Amniotic stem cell (primary cell): ENCODE data around the gene PDE11A.

ENCODE experiments used
- DNase-seq: peaks from one replicate; lab custom pipeline; 2025; lab: John Stamatoyannopoulos, UW

The PDE11A gene

GRCh38 chr2:177923323-177923722, 149.3 kb downstream of the PDE11A start:
- no peak for DNase-seq

GRCh38 chr2:177921726-177922125, 150.9 kb downstream of the PDE11A start:
- DNase-seq: no peak

DNA sequence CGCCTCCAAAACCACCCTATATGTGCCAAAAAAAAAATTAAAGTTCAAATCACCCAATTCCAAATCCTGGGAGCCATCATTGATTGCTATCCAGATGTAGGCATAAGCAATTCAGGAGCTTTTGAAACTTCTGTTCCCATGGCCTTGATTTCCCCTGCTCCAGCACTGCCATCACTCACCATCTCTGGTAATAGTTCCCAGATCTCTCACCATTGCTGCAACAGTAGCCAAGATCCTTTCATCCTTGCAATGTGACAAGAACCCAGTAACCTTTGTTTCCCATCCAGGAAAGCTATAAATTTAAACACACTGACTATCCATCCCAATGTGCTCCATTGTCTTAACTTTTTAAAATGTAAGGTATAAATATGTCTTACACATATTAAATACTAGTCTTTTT, 155.4 kb downstream of the PDE11A start:
- DNase-seq: no peak

GRCh38 chr2:177916342-177916741, 156.2 kb downstream of the PDE11A start:
- DNase-seq: no peak

GRCh38 chr2:177914247-177914646, 158.3 kb downstream of the PDE11A start:
- DNase-seq: no peak

- no peak for DNase-seq
Measured at GRCh38 chr2:177909962-177910361, 162.6 kb downstream of the PDE11A start.

DNA sequence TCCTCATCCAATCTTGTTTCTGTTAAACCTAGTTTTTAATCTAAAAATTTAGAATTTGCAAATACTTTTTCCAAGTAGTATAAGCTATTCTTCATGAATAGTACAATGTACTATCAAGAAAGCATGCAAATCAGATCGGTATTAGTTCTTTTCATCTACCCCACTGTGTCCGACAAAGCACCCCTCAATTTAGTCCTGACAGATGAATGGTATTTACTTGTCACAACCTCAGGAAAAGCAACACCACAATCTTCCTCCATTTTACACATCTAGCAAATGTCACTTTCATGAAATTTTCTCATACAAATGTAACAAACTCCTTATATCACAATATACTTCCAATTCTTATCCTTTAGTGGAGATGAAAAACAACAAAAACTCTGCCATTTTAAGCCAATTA, 163.8 kb downstream of the PDE11A start:
- DNase-seq: no peak

DNA sequence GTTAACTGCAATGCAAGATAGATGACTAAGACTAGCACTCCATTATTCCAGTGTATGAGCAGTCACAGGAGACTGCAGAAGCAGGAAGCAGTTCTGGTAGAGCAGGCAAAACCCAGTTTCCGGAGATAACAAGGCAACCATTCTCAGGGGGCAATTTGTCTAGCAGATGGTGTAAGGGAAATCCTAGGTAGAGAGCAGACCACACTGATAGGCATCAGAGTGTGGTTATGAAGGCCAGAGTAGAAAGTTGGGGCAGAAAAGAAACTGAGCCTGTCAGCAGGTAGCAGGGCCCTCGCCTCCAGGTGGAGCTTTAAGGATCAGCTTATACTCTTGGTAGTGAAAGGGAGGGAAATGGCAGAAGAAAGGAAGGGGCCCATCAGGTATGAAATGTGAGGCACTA, 164.4 kb downstream of the PDE11A start:
- no peak for DNase-seq

- no peak for DNase-seq
Measured at GRCh38 chr2:177906041-177906718, 166.4 kb downstream of the PDE11A start.

GRCh38 chr2:177905640-177906039, 166.9 kb downstream of the PDE11A start:
- no peak for DNase-seq

- no peak for DNase-seq
Measured at GRCh38 chr2:177902395-177903163, 170.0 kb downstream of the PDE11A start.

DNA sequence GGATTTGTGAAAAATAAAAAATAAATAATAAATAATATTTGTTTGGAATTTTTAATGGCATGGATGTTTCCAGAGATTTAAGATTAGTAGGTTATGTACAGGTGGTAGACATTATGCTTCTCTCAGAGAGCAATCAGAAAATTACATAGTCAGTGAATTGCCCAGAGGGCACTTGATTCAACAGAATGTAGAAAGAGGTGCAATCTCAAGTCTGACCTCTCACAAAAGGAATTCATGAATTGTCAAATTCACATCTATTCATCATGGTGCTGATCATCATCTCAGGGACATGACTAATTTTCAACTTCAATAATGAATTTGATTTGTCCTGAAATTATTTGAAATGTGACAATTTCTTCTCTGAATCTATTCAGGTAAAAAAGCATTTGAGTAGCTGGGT, 172.5 kb downstream of the PDE11A start:
- no peak for DNase-seq

GRCh38 chr2:177897278-177897677, 175.3 kb downstream of the PDE11A start:
- DNase-seq: no peak

GRCh38 chr2:177896587-177896986, 176.0 kb downstream of the PDE11A start:
- DNase-seq: no peak

DNA sequence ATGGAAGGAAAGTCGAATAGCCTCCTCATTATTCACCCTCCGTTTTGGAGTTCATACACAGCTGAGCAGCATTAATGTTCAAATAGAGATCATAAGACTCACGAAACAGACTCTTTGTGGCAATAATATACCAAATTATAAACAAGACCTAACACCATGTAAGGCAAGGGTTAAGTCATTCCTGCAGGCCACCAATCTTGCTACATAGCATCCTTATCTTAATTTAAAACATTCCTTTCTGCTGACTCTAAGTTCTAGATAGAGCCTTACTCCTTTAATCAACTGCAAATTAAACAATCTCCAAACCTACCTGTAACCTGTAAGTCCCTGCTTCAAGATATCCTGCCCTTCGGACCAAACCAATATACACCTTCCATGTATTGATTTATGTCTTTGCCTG, 178.0 kb downstream of the PDE11A start:
- no peak for DNase-seq

DNA sequence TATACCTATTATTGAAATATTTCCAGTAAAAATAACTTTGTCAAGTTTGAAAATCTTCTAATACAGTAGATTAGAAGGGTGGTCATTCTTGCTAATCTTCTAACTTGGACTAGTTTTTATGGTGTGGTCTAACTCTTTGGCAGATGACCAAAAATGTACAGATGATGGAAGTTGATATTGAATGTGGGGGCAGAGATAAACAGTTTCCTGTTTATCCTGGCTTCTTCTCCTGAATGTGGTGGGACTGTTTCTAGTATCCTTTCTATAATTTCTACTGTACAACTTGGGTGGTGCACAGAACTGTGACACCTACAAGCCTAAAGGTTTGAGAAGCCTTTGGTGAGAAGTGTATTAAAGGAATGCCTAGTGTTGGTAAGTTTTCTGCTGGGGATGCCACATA, 178.7 kb downstream of the PDE11A start:
- no peak for DNase-seq

DNA sequence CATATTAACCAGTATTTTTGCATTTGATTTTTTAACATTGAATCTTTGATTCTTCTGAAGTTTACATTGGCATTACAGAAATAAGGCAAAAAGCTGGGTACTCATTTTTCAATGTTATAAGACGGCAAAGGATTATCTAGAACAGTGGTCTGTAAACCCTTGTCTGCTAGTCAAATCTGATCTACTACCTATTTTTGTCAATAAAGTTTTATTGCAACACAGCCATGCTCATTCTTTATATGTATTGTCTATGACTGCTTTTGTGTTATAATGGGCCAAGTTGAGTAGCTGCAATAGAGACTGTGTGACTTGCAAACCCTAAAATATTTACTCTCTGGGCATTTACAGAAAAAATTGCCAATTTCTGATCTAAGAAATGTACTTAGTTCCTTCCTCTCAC, 181.0 kb downstream of the PDE11A start:
- DNase-seq: no peak

GRCh38 chr2:177889818-177890460, 182.6 kb downstream of the PDE11A start:
- no peak for DNase-seq

DNA sequence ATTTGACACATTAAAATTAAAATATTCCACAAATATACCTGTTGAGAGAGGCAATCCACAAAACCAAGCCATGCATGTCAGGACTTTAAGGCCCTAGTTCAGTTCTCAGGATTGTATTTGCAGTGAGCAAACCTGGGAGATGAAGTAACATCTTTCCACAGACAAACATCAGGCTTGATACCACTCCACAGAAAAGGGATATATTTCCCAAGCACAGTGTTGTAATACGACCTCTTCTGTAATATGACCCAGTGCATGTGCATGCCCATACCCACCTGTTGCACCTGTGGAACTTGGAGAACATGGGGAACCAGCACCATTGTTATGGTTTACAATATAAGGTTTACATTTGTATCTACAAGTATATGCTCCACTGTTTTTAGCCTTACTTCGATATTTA, 184.0 kb downstream of the PDE11A start:
- no peak for DNase-seq

- DNase-seq: no peak
Measured at GRCh38 chr2:177887722-177888121, 184.9 kb downstream of the PDE11A start.

DNA sequence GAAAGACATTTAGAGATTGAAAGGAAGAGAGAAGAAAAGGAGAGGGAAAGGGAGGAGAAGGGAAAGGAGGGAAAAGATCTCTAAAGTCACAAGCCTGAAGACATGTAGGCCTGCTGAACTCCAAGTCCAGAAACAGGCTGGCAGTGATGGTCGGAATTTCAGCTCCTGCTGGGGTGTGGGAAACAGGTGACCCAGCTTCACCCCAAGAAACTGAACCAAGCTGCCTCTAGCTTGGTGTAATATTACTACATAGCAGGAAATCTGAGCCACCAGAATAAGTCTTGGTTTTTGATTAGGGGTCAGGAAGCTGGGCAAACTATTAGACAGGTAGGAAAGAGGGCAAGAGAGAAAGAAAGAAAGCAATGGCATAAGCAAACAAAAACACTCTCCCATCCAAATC, 185.8 kb downstream of the PDE11A start:
- no peak for DNase-seq

- no peak for DNase-seq
Measured at GRCh38 chr2:177885828-177886466, 186.6 kb downstream of the PDE11A start.

DNA sequence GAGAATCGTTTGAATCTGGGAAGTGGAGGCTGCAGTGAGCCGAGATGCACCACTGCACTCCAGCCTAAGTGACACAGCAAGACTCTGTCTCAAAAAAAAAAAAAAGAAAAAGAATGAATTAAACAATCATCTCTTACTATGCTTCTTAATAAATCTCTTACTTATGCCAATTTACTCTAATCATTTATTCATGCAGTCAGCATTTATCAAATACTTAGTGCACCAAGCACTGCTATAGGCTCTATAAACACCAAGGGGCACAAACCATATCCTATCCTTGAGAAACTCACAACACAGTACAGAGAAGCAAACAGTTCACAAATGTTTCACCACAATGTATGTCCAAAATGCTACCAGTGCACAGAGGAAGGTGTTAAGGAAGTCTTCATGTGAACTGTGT, 189.4 kb downstream of the PDE11A start:
- no peak for DNase-seq
